ENCODE results near the gene SDK1.

SDK1 gene, protein sequence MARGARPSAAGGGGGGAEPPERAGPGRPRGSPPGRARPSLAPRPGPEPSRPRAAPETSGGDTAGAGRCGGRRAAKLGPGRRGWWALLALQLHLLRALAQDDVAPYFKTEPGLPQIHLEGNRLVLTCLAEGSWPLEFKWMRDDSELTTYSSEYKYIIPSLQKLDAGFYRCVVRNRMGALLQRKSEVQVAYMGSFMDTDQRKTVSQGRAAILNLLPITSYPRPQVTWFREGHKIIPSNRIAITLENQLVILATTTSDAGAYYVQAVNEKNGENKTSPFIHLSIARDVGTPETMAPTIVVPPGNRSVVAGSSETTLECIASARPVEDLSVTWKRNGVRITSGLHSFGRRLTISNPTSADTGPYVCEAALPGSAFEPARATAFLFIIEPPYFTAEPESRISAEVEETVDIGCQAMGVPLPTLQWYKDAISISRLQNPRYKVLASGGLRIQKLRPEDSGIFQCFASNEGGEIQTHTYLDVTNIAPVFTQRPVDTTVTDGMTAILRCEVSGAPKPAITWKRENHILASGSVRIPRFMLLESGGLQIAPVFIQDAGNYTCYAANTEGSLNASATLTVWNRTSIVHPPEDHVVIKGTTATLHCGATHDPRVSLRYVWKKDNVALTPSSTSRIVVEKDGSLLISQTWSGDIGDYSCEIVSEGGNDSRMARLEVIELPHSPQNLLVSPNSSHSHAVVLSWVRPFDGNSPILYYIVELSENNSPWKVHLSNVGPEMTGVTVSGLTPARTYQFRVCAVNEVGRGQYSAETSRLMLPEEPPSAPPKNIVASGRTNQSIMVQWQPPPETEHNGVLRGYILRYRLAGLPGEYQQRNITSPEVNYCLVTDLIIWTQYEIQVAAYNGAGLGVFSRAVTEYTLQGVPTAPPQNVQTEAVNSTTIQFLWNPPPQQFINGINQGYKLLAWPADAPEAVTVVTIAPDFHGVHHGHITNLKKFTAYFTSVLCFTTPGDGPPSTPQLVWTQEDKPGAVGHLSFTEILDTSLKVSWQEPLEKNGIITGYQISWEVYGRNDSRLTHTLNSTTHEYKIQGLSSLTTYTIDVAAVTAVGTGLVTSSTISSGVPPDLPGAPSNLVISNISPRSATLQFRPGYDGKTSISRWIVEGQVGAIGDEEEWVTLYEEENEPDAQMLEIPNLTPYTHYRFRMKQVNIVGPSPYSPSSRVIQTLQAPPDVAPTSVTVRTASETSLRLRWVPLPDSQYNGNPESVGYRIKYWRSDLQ (N-terminal part only)

DNA sequence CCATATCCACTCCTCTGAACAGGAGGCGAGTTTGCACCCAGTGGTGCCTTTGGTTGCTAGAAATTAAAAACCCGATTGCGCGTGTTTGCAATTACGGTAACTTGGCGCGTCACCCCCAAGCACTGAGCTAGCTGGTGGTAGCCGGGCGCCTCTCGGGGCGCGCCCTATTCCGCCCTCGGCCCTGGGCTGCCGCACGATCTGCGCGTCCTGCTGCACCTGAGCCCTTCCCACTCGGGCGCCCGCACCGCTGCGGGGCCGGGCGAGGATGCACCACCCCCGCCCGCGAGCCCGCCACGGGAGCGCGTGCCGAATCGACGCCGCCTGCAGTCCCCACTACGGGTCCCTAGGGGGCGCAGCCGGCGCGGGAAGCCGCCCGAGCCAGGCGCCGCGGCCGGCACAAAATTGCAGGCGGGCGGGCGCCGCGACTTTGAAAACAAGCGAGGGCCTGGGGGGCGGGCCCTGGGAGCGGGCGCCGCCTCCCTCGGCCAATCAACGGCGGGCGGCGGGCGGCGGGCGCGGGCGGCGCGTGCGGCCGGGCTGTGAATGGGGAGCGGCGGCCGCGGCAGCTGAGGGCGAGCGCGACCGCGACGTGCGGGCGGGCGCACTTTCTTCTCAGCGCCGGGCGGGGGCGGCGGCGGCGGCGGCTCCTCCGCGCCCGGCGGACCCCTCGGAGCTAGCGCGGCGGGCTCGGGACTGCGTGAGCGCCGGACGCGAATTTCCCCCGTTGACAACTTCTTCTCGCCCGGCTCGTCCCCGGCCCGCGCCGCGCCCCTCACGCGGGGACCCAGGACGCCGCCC lies at the start of gene SDK1:
TSS of gene SDK1 (plus strand) at position 602 of the 798 bp plus-strand sequence. CDS start 335 bp downstream, outside the sequence.
- in situ Hi-C loops (cut with HindIII; ENCODE audit: low sequenced_read_pairs) = no loop called here

DNA sequence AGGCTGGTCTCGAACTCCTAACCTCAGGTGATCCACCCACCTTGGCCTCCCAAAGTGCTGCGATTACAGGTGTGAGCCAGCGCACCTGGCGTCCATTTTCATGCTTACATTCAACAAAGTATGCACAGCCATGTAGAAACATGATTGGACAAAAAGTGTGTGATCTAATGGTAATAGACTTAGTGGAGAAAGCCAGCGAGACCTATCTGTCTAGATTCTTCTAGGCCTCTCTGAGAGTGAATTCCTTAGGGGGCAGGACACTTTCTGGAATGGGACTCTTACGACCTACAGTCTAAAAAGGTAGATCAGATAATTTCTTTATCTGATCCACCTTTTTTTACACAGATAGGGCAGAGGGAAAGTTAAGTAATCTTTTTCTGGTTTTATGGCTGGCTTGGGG lies 46.3 kb upstream of the SDK1 start:
- in situ Hi-C loops (cut with HindIII; ENCODE audit: low sequenced_read_pairs) = no loop called here

DNA sequence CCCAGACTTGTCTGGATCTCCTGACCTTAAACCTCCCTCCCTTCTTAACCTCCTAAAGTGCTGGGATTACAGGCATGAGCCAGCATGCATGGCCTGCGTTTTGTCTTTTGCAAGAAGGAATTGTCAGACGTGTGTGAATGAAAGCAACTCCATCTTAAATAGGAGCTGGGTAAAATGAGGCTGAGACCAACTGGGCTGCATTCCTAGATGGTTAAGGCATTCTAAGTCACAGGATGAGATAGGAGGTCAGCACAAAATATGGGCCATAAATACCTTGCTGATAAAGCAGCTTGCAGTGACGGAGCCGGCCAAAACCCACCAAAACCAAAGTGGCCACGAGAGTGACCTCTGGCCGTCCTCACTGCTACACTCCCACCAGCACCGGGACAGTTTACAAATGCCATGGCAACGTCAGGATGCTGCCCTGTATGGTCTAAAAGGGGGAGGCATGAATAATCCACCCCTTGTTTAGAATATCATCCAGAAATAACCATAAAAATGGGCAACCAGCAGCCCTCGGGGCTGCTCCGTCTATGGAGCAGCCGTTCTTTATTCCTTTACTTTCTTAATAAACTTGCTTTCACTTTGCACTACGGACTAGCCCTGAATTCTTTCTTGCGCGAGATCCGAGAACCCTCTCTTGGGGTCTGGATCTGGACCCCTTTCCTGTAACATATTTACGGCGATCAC lies 41.2 kb upstream of the SDK1 start:
- in situ Hi-C loops (cut with HindIII; ENCODE audit: low sequenced_read_pairs) = no loop called here

DNA sequence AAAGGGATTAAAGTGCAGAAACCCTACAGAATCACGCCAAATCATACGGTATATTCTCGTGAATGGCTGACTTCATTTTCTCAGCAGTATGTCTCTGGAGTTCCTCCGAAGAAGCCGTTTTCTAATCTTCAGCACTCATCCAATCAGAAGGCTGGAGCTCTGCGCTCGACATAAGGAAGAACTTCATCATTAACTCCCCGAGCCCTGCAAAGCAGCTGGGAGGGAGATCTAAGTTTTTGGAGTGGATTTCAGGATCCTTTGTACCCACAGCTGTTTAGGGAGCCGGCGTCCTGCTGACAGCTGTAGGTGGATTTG lies 40.7 kb upstream of the SDK1 start:
- in situ Hi-C loops (cut with HindIII; ENCODE audit: low sequenced_read_pairs) = no loop called here

DNA sequence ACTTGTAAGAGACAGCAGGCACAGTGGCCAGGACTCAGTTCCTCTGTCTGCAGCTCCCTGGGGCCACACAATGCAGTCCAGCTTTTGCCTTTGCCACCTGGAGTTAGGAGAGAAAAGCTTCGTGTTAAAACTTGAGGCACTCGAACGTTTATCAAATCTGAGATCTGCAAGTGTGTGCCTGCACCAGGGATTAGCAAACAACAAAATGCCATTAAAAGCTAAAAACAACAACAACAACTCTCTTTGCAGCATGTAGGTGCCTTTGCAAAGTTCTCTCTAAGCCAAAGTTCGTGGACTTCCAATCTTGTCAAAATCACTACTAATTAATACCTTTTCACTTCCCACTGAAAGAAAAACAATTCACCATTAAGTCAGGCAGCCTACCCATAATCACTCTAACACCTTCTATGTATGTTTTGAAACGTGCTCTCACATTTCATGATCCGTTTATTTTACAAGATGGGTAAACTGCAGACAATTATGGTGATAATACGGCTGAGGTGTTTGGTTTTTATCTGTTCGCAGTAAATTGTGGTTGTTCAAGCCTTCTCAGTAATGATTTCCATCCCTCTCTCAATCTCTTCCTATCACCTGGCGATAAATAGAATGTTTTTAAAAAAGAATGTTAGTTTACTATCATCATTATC lies 36.2 kb upstream of the SDK1 start:
- in situ Hi-C loops (cut with HindIII; ENCODE audit: low sequenced_read_pairs) = no loop called here

DNA sequence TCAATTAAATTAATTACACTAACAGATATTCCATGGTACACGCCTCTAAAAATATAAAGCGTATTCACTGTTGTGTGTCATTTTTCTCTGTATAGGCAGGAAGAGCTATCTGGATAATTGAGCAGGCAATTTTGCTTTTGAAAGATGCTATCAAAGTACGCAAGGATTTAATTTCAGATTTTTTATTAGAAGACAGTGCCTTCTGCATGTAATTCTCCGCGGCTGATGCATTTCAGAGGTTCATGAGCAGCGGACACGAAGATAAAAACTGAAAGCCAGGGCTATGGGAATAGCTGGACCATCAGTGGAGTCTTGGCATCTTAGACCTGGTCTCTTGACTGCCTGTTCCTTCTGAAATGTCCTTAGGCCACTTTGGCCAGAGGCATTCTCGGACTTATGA lies 35.7 kb upstream of the SDK1 start:
- in situ Hi-C loops (cut with HindIII; ENCODE audit: low sequenced_read_pairs) = no loop called here

DNA sequence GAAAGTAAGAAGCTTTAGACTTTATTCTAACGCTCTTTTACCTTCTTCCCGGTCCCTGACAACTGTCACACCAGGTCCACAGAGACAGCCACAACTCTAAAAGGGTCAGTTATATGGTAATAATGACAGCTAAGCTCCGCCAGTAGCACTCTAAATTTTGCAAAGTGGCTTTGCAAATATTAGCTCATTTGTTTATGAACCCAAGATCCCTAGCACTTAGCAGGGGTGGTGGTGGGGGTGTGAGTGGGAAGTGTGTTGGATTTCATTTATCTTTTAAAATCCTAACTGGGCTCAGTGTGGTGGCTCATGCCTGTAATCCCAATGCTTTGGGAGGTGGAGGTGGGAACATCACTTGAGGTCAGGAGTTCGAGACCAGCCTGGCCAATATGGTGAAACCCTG lies 34.8 kb upstream of the SDK1 start:
- in situ Hi-C loops (cut with HindIII; ENCODE audit: low sequenced_read_pairs) = no loop called here

DNA sequence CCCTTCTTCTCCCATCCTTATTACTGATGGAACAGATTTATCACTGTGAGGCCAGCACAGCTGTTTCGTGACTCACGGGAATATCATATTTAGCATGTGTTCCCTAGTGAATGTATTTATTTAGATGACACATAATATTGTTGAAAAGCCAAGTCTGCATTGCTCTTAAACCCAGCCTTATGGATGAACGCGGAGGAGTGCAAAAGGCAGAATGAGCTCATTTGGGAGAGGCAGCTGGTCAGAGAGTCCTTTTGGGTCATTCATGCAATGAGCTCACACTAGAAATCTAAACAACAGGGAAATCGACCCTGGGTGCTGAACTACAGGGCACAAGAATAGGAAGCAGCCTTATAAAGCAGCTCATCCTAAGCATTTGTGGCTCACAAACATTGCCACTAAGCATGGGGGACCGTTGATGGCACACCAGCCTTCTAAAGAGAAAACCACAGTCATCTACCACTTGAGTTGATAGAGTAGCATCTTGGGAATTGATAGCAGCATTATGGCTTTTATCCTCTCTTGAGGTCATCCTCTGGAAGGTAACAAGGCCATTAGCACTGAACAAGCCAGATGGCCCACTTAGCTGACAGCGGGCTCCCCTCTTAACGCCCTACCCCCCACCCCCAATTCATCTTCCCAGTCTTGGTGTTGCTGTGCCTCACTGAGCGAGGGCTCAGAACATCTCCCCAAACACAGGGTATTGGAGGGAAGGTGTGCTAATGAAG lies 32.9 kb upstream of the SDK1 start:
- in situ Hi-C loops (cut with HindIII; ENCODE audit: low sequenced_read_pairs) = no loop called here

DNA sequence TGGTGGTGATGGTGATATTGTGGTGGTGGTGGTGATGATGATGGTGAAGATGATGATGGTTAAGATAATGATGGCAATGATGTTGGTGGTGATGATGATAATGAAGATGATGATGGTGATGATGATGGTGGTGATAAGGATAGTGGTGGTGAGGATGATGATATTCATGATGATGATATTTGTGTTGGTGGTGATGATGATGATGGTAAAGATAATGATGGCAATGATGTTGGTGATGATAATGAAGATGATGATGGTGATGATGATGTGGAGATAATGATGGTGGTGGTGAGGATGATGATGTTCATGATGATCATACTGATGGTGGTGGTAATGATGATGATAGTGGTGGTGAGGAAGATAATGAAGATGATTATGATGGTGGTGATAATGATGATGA lies 30.7 kb upstream of the SDK1 start:
- in situ Hi-C loops (cut with HindIII; ENCODE audit: low sequenced_read_pairs) = no loop called here

DNA sequence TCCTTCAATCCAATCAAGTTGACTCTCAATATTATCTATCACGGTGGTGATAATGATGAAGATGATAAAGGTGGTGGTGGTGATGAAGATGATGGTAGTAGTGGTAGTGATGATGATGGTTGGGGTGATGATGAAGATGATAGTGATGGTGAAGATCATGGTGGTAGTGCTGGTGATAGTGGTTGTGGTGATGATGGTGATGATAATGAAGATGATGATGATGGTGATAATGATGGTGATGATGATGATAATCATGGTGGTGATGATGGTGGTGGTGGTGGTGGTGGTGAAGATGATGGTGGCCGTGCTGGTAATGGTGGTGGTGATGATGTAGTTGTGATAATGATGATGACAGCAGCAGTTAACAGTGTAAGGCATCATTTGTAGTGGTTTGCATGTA lies 29.8 kb upstream of the SDK1 start:
- in situ Hi-C loops (cut with HindIII; ENCODE audit: low sequenced_read_pairs) = no loop called here

DNA sequence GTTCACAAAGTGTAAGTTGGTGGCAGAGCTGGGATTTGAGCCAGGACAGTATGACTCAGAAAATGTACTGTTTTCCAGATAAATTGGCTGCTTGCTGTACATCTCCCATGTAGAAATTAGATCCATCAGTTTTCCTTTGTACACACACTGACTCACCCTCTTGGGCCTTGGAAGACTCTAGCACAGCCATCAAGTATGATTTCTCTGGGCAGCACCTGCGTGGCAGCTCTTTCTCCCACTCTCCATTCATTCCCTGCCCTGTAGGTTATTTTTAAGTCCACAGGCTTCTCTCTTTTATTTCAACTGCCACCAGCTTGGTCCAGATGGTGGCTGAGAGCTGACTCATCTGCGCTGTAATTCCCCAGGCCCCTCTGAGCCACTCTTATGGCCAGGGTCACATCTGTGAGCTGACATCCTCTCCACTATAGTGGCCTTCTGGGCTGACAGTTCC lies 28.3 kb upstream of the SDK1 start:
- in situ Hi-C loops (cut with HindIII; ENCODE audit: low sequenced_read_pairs) = no loop called here

DNA sequence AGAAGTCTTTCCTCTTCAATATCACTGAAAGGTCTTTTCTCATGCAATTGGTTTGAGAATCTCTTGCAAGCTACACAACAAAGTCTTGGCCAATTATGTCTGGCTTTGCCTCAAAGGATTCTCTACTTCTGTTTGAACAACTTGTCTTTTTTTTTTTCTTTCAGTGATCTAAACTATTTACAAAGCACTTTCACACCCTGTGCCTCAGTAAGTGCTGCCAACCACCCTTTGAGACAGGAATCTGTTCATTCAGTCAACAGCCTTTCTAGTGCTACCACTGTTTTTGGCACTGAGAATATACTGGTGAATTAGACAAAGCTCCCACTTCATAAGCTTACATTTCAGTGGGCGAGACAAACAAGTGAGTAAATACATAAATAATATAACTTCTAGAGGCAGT lies 26.9 kb upstream of the SDK1 start:
- in situ Hi-C loops (cut with HindIII; ENCODE audit: low sequenced_read_pairs) = no loop called here

DNA sequence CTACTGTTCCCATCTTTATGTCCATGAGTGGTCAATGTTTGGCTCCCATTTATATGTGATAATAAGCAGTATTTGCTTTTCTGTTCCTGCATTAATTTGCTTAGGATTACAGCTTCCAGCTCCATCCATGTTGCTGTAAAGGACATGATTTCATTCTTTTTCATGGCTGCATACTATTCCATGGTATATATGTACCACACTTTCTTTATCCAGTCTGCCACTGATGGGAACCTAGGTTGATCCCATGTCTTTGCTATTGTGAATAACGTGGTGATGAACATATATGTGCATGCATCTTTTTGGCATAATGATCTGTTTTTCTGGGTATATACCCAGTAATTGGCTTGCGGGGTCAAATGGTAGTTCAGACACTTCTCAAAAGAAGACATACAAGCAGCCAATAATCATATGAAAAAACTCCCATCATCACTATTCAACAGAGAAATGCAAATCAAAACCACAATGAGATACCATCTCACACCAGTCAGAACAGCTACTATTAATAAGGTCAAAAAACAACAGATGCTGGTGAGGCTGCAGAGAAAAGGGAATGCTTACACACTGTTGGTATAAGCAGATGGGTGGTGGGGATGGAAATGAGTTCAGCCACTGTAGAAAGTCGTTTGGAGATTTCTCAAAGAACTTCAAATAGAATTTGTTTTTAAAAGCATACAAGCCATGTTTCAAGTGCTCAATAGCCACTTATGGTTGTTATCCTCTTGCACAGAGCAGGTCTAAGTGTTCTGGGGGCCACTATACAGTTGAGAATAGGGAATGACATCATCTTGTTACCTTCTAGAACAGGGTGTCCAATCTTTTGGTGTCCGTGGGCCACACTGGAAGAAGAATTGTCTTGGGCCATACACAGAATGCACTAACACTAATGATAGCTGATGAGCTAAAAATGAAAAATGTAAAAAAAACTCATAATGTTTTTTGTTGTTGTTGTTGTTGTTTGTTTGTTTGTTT lies 23.2 kb upstream of the SDK1 start:
- in situ Hi-C loops (cut with HindIII; ENCODE audit: low sequenced_read_pairs) = no loop called here

DNA sequence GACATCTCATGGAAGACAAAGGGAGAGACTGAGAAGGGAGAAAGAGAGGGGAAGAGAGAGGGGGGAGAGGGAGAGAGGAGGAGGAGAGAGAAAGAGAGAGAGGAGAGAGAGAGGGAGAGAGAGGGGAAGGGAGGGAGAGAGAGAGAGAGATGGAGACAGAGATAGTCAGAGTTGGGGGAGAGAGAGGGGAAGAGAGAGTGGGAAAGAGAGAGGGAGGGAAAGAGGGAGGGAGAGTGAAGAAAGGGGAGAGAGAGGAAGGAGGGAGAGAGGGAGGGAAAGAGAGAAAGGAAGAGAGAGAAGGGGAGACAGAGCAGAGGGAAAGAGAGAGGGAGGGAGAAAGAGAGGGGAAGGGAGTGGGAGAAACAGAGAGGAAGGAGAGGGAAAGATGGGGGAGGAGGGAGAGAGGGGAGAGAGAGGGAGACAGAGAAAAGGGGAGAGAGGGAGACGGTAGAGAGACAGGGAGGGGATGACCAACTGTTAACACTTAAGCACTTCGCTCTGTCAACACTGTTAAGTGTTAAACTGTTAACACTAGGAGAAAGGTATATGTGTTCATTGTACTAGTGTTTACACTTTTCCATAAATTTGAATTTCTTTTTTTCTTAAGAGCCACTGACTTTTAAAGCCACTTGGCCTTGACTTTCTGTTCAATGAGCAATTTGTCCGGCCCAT lies 21.8 kb upstream of the SDK1 start:
- in situ Hi-C loops (cut with HindIII; ENCODE audit: low sequenced_read_pairs) = no loop called here

DNA sequence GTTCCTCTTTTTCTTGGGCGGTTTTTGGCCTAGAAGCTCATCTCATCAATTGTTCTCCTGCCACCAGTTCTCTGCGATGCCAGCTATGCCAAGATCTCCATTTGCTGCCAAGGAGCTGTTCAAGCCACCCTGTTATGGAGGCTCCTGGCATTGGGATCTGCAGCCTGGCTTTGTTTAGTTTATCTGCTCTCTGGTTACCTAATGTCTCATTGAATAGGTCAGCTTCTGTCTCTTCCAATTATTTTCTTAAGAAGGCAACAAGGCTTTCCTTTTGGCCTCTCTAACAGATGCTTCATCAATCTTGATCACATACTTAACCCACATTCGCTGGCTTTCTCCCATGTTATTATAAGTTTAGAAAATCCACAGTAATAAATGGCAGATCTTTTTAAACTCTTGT lies 20.6 kb upstream of the SDK1 start:
- in situ Hi-C loops (cut with HindIII; ENCODE audit: low sequenced_read_pairs) = no loop called here

DNA sequence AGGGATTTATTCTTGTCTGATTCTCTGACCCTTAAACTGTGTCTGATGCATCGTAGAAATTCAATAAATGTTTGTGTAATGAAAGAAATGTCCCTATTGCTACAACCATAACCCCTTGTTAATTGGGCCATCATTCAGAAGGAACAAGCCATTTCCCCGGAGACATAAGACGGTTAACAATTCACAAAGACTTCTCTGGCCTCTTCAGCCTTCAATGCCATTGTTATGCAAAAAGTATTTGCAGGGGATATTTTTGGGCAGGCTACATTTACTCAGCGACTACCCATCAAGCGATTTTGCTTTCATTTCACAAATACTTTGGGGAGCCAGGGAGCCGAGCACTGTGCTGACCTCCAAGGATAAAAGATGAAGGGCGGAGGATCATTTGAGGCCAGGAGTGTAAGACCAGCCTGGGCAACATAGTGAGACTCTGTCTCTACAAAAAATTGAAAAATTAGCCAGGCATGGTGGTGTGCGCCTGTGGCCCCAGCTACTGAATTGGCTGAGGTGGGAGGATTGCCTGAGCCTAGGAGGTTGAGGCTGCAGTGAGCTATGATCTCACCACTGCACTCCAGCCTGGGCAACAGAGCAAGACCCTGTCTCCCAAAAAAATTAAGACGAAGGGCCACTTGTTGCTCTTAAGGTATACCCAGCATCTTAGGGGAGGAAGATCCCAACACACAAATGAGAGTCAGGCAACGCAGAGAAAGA lies 20.0 kb upstream of the SDK1 start:
- in situ Hi-C loops (cut with HindIII; ENCODE audit: low sequenced_read_pairs) = no loop called here

DNA sequence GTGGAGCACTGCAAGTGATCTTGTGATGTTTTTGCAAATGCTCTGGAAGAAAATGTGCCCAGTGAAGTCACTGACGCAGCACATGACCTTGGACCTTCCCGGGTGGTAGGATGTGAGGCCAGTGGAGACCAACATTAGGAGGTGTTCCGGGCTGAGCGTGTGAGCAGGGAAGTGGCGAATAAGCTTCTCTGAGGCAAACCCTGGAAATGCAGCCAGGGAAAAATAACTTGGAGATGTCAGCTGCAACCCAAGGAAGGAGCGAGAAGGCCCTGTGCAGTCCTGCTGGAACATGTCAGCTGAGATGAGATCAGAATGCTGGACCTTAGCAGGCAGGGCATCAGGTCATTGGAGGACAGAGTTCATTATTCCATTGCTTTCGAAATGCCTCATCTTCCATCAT lies 18.6 kb upstream of the SDK1 start:
- in situ Hi-C loops (cut with HindIII; ENCODE audit: low sequenced_read_pairs) = no loop called here
